ENCODE results near the gene RAB40AL.

DNA sequence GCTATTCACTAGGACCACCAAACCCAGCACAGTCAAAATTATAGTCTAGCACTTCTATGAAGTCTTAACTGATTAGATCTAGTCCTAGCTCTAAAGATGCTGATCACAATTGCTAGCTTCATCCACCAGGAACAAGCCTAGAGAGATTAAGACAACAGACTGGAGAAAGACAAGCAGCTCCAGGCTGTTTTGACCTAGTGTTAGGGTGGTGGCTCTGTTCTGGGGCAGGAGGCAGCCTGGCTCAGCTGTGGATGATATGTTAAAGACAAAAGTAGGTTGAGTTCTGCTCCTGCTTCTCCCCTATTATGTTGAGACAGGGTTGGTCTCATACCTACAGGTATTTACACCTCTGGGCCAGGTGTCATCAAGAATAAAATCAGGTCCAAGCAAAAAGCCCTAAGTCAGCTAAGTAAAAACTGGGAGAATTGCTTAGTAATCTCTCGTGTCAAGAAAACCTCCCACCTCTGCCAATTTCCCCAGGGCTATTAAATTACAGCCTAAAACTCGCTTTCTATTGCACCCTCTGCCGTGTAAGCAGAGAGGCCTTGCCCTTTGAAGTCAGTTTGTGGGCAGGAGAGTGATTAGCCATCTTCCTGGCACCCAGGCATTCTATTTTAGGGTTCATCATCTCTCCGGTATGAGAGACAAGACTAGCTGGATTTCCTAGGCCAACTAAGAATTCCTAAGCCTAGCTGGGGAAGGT lies 39.9 kb downstream of the RAB40AL start:
- TF ChIP-seq POLR2AphosphoS5 (IDR thresholded peaks at IDR 0.05), result no peak
- TF ChIP-seq POLR2A (IDR thresholded peaks at IDR 0.05), result no peak

All from breast epithelium (tissue), 3 donors.